H1 (cell line): ENCODE data around the gene LCLAT1. TPM values are rescaled to one million over a fixed set of nuclear protein-coding genes. Genes with fewer than 3 reads are reported as not detected.

Experiments
- CTCF ChIA-PET: fragments of 300-600 bp; sonication (Branson Sonifier 250); formaldehyde crosslinking; loops from one replicate; lab custom pipeline; 2021; ENCODE audit not compliant: partially characterized antibody; lab: Charles Lee
- POLR2A ChIA-PET: fragments of 300-600 bp; sonication (Branson Sonifier 250); formaldehyde crosslinking; loops from one replicate; lab custom pipeline; 2021; ENCODE audit warnings: inconsistent platforms; ENCODE audit not compliant: partially characterized antibody; lab: Charles Lee
- DNase-seq, 2 experiments: peaks; one replicate each; pipeline versions ENCODE4 v3.0.0 to v3.0.0-alpha.2; 2010 to 2022; ENCODE audit warnings: low spot score in 2 of 2, low read depth in 1 of 2, mixed read lengths in 1 of 2
- FAIRE-seq: peaks from 2 replicates; lab custom pipeline; 2011; peaks lifted over from hg19 to GRCh38; lab: Jason Lieb, UNC
- H2AFZ ChIP-seq: 2 replicates; pipeline ENCODE4 v1.8.1; 2012; ENCODE audit warnings: low read length, inconsistent platforms
- H2AK5ac ChIP-seq: 2 replicates; pipeline ENCODE4 v1.6.1; 2013; ENCODE audit warnings: low read depth, low read length
- H2BK120ac ChIP-seq: replicated peaks from 2 replicates; pipeline ENCODE3; 2013; ENCODE audit warnings: low read depth, low read length, inconsistent platforms
- H2BK12ac ChIP-seq: 2 replicates; pipeline ENCODE4 v1.6.1; 2013; ENCODE audit warnings: low read depth, low read length
- H2BK15ac ChIP-seq: 2 replicates; pipeline ENCODE4 v1.6.1; 2013; ENCODE audit warnings: low read length
- H2BK20ac ChIP-seq: 2 replicates; pipeline ENCODE4 v1.6.1; 2013; ENCODE audit warnings: low read length
- H2BK5ac ChIP-seq: 2 replicates; pipeline ENCODE4 v1.6.1; 2013; ENCODE audit warnings: low read depth, low read length
- H3K14ac ChIP-seq: 2 replicates; pipeline ENCODE4 v1.6.1; 2013; ENCODE audit warnings: inconsistent platforms; ENCODE audit not compliant: insufficient read length
- H3K18ac ChIP-seq: 2 replicates; pipeline ENCODE4 v1.6.1; 2013; ENCODE audit warnings: low read length; ENCODE audit errors: extremely low read depth
- H3K23ac ChIP-seq: 2 replicates; pipeline ENCODE4 v1.6.1; 2013; ENCODE audit warnings: inconsistent platforms; ENCODE audit not compliant: insufficient read length
- H3K23me2 ChIP-seq: 2 replicates; pipeline ENCODE4 v1.6.1; 2013; ENCODE audit warnings: low read depth, low read length
- H3K27ac ChIP-seq: 2 replicates; pipeline ENCODE4 v1.6.1; 2011; ENCODE audit warnings: low read depth, low read length, inconsistent platforms
- H3K27me3 ChIP-seq, 4 experiments: replicated peaks in 1 of 4; 1 replicate in 1 of 4; 2 replicates in 3 of 4; pipeline versions ENCODE4 v1.6.1 to v1.8.1; 2011 to 2013; ENCODE audit warnings: low read length in 3 of 4, mild to moderate bottlenecking in 3 of 4, inconsistent platforms in 2 of 4, mixed read lengths in 2 of 4, moderate library complexity in 1 of 4; ENCODE audit not compliant: control insufficient read depth in 3 of 4, insufficient read depth in 3 of 4; ENCODE audit errors: extremely low read depth in 1 of 4
- H3K36me3 ChIP-seq, 4 experiments: 2 replicates each; pipeline versions ENCODE4 v1.6.1 to v1.8.1; 2011 to 2013; ENCODE audit warnings: mild to moderate bottlenecking in 4 of 4, low read length in 3 of 4, moderate library complexity in 2 of 4, control low read depth in 1 of 4, inconsistent platforms in 1 of 4; ENCODE audit not compliant: insufficient read depth in 4 of 4, control insufficient read depth in 2 of 4
- H3K4ac ChIP-seq: replicated peaks from 2 replicates; pipeline ENCODE3; 2013; ENCODE audit warnings: low read length, low read depth, mixed read lengths, inconsistent platforms; ENCODE audit not compliant: insufficient read length
- H3K4me1 ChIP-seq, 4 experiments: replicated peaks in 1 of 4; 1 replicate in 1 of 4; 2 replicates in 3 of 4; pipeline versions ENCODE4 v1.6.1 to v1.8.1; 2011 to 2013; ENCODE audit warnings: low read length in 3 of 4, inconsistent platforms in 2 of 4, mixed read lengths in 1 of 4; ENCODE audit not compliant: insufficient read depth in 4 of 4, control insufficient read depth in 3 of 4
- H3K4me2 ChIP-seq, 2 experiments: 2 replicates each; pipeline versions ENCODE4 v1.6.1 to v1.8.1; 2011 to 2013; ENCODE audit warnings: low read depth in 2 of 2, low read length in 2 of 2, control low read depth in 1 of 2, inconsistent platforms in 1 of 2, mild to moderate bottlenecking in 1 of 2; ENCODE audit not compliant: insufficient read depth in 1 of 2
- H3K4me3 ChIP-seq, 4 experiments: fragments of 200-600, 300-600 bp in 1 of 4; sonication (generic), shearing (Covaris generic), sonication (Bioruptor Twin) in 1 of 4; 2 replicates each; pipeline versions ENCODE4 v1.5.1 to v1.8.1; 2011 to 2016; ENCODE audit warnings: low read length in 4 of 4, low read depth in 3 of 4, control low read depth in 2 of 4, inconsistent platforms in 2 of 4, mild to moderate bottlenecking in 2 of 4, mixed read lengths in 1 of 4, moderate library complexity in 1 of 4; ENCODE audit not compliant: insufficient read depth in 2 of 4; ENCODE audit errors: extremely low read depth in 1 of 4
- H3K56ac ChIP-seq: replicated peaks from 2 replicates; pipeline ENCODE3; 2013; ENCODE audit warnings: low read depth, mild to moderate bottlenecking, mixed read lengths, low read length, inconsistent platforms; ENCODE audit not compliant: insufficient read length
- H3K79me1 ChIP-seq: 2 replicates; pipeline ENCODE4 v1.6.1; 2013; ENCODE audit warnings: low read depth, low read length, control low read depth
- H3K79me2 ChIP-seq, 2 experiments: 2 replicates each; pipeline versions ENCODE4 v1.6.1 to v1.8.1; 2012 to 2013; ENCODE audit warnings: low read length in 2 of 2, mild to moderate bottlenecking in 2 of 2, inconsistent platforms in 1 of 2; ENCODE audit not compliant: insufficient read depth in 2 of 2, control insufficient read depth in 1 of 2
- H3K9ac ChIP-seq, 4 experiments: replicated peaks in 1 of 4; 1 replicate in 1 of 4; 2 replicates in 3 of 4; pipeline versions ENCODE4 v1.6.1 to v1.8.1; 2011 to 2013; ENCODE audit warnings: low read depth in 3 of 4, low read length in 3 of 4, control low read depth in 2 of 4, mild to moderate bottlenecking in 2 of 4, moderate library complexity in 2 of 4, inconsistent platforms in 1 of 4; ENCODE audit errors: extremely low read depth in 1 of 4
- H3K9me3 ChIP-seq, 2 experiments: 2 replicates each; pipeline versions ENCODE4 v1.6.1 to v1.8.1; 2012 to 2013; ENCODE audit warnings: mild to moderate bottlenecking in 2 of 2, moderate library complexity in 2 of 2, control low read depth in 1 of 2, inconsistent platforms in 1 of 2, low read depth in 1 of 2, low read length in 1 of 2, mixed read lengths in 1 of 2; ENCODE audit not compliant: insufficient read depth in 2 of 2
- H4K20me1 ChIP-seq, 2 experiments: replicated peaks in 1 of 2; 2 replicates each; pipeline versions ENCODE3 to v1.8.1; 2011 to 2013; ENCODE audit warnings: inconsistent platforms in 2 of 2, low read length in 2 of 2, mild to moderate bottlenecking in 1 of 2; ENCODE audit not compliant: insufficient read depth in 2 of 2, control insufficient read depth in 1 of 2
- H4K5ac ChIP-seq: 2 replicates; pipeline ENCODE4 v1.6.1; 2013; ENCODE audit warnings: low read length, low read depth, mixed read lengths, inconsistent platforms; ENCODE audit not compliant: insufficient read length
- H4K8ac ChIP-seq: 2 replicates; pipeline ENCODE4 v1.8.0; 2013; ENCODE audit warnings: mild to moderate bottlenecking, moderate library complexity, low read length, inconsistent platforms; ENCODE audit not compliant: insufficient read depth; ENCODE audit errors: extremely low read depth
- H4K91ac ChIP-seq: replicated peaks from 2 replicates; pipeline ENCODE3; 2013; ENCODE audit warnings: low read length, mixed read lengths, inconsistent platforms; ENCODE audit not compliant: insufficient read length
- POLR2AphosphoS5 ChIP-seq: IDR thresholded peaks from 2 replicates; pipeline ENCODE4 v1.6.1; 2011; ENCODE audit warnings: low read depth, low read length
- RXRA ChIP-seq: IDR thresholded peaks from 2 replicates; pipeline ENCODE4 v1.6.1; 2011; ENCODE audit warnings: low read depth, mild to moderate bottlenecking, low read length, moderate library complexity; ENCODE audit not compliant: insufficient read depth
- WGBS, 2 experiments: shearing (Covaris generic) in 1 of 2; methylation state at CpG; one replicate each; pipeline versions ENCODE4 v1.1.6 to v1.1.7; 2013 to 2015; ENCODE audit warnings: low lambda C conversion rate in 2 of 2, mixed read lengths in 2 of 2, inconsistent platforms in 1 of 2, low coverage in 1 of 2, missing lambda C conversion rate in 1 of 2; ENCODE audit not compliant: insufficient replicate concordance in 2 of 2, insufficient coverage in 1 of 2, insufficient read length in 1 of 2; ENCODE audit errors: extremely low coverage in 1 of 2, missing lambda C conversion rate in 1 of 2; 5-methylcytosine and 5-hydroxymethylcytosine counted together
- polyA plus RNA-seq, 7 experiments: library from polyadenylated mRNA; depleted of rRNA in 3 of 7; stranded (reverse) in 5 of 7; unstranded in 2 of 7; fragments of >200 nt in 5 of 7; fragments of 200-250 nt in 2 of 7; gene quantifications; 1 replicate in 5 of 7; 2 replicates in 1 of 7; 4 replicates in 1 of 7; pipeline versions ENCODE4 v1.2.1 to v1.2.3, GENCODE V29; 2011 to 2013; ENCODE audit warnings: missing spikeins in 2 of 7, mixed read lengths in 2 of 7
- total RNA-seq: library from RNA; stranded (reverse); fragmentation: NEBNext Ultra II Directional; extraction: Animal tissue kit (Norgen Biotek cat#: 25700); gene quantifications from 2 replicates; pipeline ENCODE4 v1.2.1, GENCODE V29; 2021

The LCLAT1 gene
- total and polyA plus RNA-seq, 2 of the 8 experiments (the other 6 are each of a cell fraction or from before 2014, with no cell fraction given): 7.6 to 22.0 TPM

GRCh38 chr2:30414961-30415360, 32.1 kb upstream of the LCLAT1 start:
- ChIA-PET POLR2A (no interaction called here), CTCF (interaction anchor here (0.6 kb wide), 2 partner anchors 121 to 201 kb away, joined by 4 read pairs; no protein-coding TSS in a partner anchor)
- no peak overlapping the region for H2BK12ac ChIP-seq
- no peak for DNase-seq
- no peak overlapping the region for H2BK20ac ChIP-seq
- WGBS, 2 experiments: 93% methylated on average over 2 of the region's 2 CpGs; no CpG with 5 or more reads in 1 of the 2 experiments
- no peak overlapping the region for H2AFZ ChIP-seq
- H3K23ac ChIP-seq: no peak overlapping the region
- no peak overlapping the region for H4K91ac ChIP-seq
- H3K23me2 ChIP-seq: no peaks in the 10 kb centered on the region
- H3K27ac ChIP-seq: no peak overlapping the region
- no peaks in the 10 kb centered on the region for H4K20me1 ChIP-seq
- FAIRE-seq: no peak
- no peak overlapping the region for H3K4me3 ChIP-seq
- no peak overlapping the region for H3K18ac ChIP-seq
- TF ChIP-seq POLR2AphosphoS5 (no peak), RXRA (no peak)
- H2BK5ac ChIP-seq: no peak overlapping the region
- H3K4ac ChIP-seq: no peak overlapping the region
- no peaks in the 10 kb centered on the region for H3K9me3 ChIP-seq
- H2BK120ac ChIP-seq: no peak overlapping the region
- no peak overlapping the region for H3K4me2 ChIP-seq
- H3K79me2 ChIP-seq: no peaks in the 10 kb centered on the region
- H3K4me1 ChIP-seq: no peaks in the 10 kb centered on the region
- H2AK5ac ChIP-seq: no peak overlapping the region
- H2BK15ac ChIP-seq: no peak overlapping the region
- H3K14ac ChIP-seq: no peak overlapping the region
- H3K56ac ChIP-seq: no peak overlapping the region
- H3K9ac ChIP-seq: no peak overlapping the region
- H3K36me3 ChIP-seq: no peaks in the 10 kb centered on the region
- no peak overlapping the region for H4K8ac ChIP-seq
- H4K5ac ChIP-seq: no peak overlapping the region
- H3K27me3 ChIP-seq: no peaks in the 10 kb centered on the region
- H3K79me1 ChIP-seq: no peaks in the 10 kb centered on the region
